K562 (cell line): Measurements from ENCODE around the gene TRAF7. TPM values are rescaled to one million over a fixed set of nuclear protein-coding genes. Genes with fewer than 3 reads are reported as not detected.

ENCODE experiments used
- CTBP1 ChIP-seq: fragments of 450-650 bp; IDR thresholded peaks from 2 replicates; pipeline ENCODE4 v1.6.1; 2016; ENCODE audit warnings: borderline replicate concordance
- GTF2F1 ChIP-seq: IDR thresholded peaks from 2 replicates; pipeline ENCODE4 v1.6.1; 2011; ENCODE audit warnings: low read depth, low read length, improper control_type of control experiment
- PCBP2 ChIP-seq: fragments of 200-400 bp; formaldehyde crosslinking; IDR thresholded peaks from 2 replicates; pipeline ENCODE4 v1.6.1; 2018; ENCODE audit warnings: low read length, low read depth, mild to moderate bottlenecking, moderate library complexity; ENCODE audit not compliant: poor library complexity, severe bottlenecking
- ZNF644 ChIP-seq: fragments of 200-800 bp; sonication (Bioruptor generic); IDR thresholded peaks from 2 replicates; pipeline ENCODE4 v1.6.1; 2016; ENCODE audit warnings: low read depth, missing genetic modification characterization, missing compliant biosample characterization
- ZNF668 ChIP-seq: fragments of 250-450 bp; sonication (Bioruptor Pico); IDR thresholded peaks from 2 replicates; pipeline ENCODE4 v1.8.0; 2022; ENCODE audit warnings: mild to moderate bottlenecking, inconsistent platforms
- polyA plus RNA-seq, 8 experiments: library from polyadenylated mRNA; depleted of rRNA in 4 of 8; stranded (reverse) in 5 of 8; unstranded in 3 of 8; fragments of >200 nt; fragmentation: Nextera tagmentation in 2 of 8; fragmentation: Illumina TruSeq in 1 of 8; extraction: Ambion mirVana in 2 of 8; extraction: Trizol in 1 of 8; gene quantifications; 2 replicates each; pipeline versions ENCODE4 v1.2.1 to v1.2.3, GENCODE V29; 2011 to 2014; ENCODE audit warnings: inconsistent platforms in 1 of 8, missing spikeins in 1 of 8
- total RNA-seq, 7 experiments: library from RNA; depleted of rRNA in 6 of 7; stranded (reverse); fragments of >200 nt in 6 of 7; fragmentation: Illumina TruSeq in 2 of 7; extraction: Trizol in 2 of 7; gene quantifications; 2 replicates each; pipeline versions ENCODE4 v1.2.1 to v1.2.3, GENCODE V29; 2011 to 2021; ENCODE audit warnings: low replicate concordance in 1 of 7
- TF ChIP-seq, protein P1 (sequence below): sonication (generic); formaldehyde crosslinking; IDR thresholded peaks from 2 replicates; pipeline ENCODE4 v1.8.0; 2022; ENCODE audit warnings: mild to moderate bottlenecking, missing genetic modification reagents
- TF ChIP-seq, protein P2 (sequence below), 2 experiments: fragments of 450-650 bp; conservative IDR thresholded peaks; 2 replicates each; pipeline ENCODE4 v1.6.1; 2017; ENCODE audit warnings: mild to moderate bottlenecking in 2 of 2, moderate library complexity in 2 of 2
- TF ChIP-seq, protein P3 (sequence below): fragments of 450-650 bp; formaldehyde crosslinking; IDR thresholded peaks from 2 replicates; pipeline ENCODE4 v1.4.0; 2020; ENCODE audit warnings: mild to moderate bottlenecking
- TF ChIP-seq, protein P4 (sequence below): fragments of 250-450 bp; sonication (Bioruptor Pico); IDR thresholded peaks from 2 replicates; pipeline ENCODE4 v1.8.0; 2022; ENCODE audit warnings: moderate library complexity, mild to moderate bottlenecking, inconsistent platforms
- TF ChIP-seq, protein P5 (sequence below), 2 experiments: fragments of 450-650 bp in 1 of 2; sonication (generic) in 1 of 2; formaldehyde crosslinking in 1 of 2; IDR thresholded peaks in 1 of 2; conservative IDR thresholded peaks in 1 of 2; 2 replicates each; pipeline versions ENCODE4 v1.6.1 to v1.8.1; 2016 to 2023; ENCODE audit warnings: mild to moderate bottlenecking in 2 of 2, moderate library complexity in 2 of 2, inconsistent platforms in 1 of 2, missing genetic modification reagents in 1 of 2
- TF ChIP-seq, protein P6 (sequence below): IDR thresholded peaks from 2 replicates; pipeline ENCODE4 v1.6.1; 2011; ENCODE audit warnings: borderline replicate concordance, low read depth, mild to moderate bottlenecking, moderate library complexity, low read length; ENCODE audit not compliant: insufficient read depth, poor library complexity, severe bottlenecking

The TRAF7 gene
- total and polyA plus RNA-seq, 9 of the 15 experiments (the other 6 are each of a cell fraction or from before 2014, with no cell fraction given): 1.1 to 113 (median 41.6) TPM

DNA sequence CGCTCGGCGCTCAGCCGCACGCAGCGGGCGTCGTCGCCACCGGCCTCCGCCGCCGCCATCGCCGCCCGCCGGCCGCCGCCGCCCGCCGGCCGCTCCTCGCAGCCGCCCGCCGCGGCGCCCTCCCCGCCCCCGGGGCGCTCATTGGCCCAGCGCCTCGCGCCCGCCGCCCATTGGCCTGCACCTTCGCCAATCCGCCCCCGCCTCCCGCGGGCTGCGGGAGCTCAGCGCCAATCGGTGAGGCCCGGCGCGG is 59.1 kb downstream of the TRAF7 start, which contains the start of gene PGP (continued):
- TF ChIP-seq, protein P1, sequence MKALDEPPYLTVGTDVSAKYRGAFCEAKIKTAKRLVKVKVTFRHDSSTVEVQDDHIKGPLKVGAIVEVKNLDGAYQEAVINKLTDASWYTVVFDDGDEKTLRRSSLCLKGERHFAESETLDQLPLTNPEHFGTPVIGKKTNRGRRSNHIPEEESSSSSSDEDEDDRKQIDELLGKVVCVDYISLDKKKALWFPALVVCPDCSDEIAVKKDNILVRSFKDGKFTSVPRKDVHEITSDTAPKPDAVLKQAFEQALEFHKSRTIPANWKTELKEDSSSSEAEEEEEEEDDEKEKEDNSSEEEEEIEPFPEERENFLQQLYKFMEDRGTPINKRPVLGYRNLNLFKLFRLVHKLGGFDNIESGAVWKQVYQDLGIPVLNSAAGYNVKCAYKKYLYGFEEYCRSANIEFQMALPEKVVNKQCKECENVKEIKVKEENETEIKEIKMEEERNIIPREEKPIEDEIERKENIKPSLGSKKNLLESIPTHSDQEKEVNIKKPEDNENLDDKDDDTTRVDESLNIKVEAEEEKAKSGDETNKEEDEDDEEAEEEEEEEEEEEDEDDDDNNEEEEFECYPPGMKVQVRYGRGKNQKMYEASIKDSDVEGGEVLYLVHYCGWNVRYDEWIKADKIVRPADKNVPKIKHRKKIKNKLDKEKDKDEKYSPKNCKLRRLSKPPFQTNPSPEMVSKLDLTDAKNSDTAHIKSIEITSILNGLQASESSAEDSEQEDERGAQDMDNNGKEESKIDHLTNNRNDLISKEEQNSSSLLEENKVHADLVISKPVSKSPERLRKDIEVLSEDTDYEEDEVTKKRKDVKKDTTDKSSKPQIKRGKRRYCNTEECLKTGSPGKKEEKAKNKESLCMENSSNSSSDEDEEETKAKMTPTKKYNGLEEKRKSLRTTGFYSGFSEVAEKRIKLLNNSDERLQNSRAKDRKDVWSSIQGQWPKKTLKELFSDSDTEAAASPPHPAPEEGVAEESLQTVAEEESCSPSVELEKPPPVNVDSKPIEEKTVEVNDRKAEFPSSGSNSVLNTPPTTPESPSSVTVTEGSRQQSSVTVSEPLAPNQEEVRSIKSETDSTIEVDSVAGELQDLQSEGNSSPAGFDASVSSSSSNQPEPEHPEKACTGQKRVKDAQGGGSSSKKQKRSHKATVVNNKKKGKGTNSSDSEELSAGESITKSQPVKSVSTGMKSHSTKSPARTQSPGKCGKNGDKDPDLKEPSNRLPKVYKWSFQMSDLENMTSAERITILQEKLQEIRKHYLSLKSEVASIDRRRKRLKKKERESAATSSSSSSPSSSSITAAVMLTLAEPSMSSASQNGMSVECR (CRISPR knock-in tag): no peak
- peak; percentile 99 for TF ChIP-seq ZNF644 (tag)
- TF ChIP-seq CTBP1: no peak
- TF ChIP-seq, protein P2, sequence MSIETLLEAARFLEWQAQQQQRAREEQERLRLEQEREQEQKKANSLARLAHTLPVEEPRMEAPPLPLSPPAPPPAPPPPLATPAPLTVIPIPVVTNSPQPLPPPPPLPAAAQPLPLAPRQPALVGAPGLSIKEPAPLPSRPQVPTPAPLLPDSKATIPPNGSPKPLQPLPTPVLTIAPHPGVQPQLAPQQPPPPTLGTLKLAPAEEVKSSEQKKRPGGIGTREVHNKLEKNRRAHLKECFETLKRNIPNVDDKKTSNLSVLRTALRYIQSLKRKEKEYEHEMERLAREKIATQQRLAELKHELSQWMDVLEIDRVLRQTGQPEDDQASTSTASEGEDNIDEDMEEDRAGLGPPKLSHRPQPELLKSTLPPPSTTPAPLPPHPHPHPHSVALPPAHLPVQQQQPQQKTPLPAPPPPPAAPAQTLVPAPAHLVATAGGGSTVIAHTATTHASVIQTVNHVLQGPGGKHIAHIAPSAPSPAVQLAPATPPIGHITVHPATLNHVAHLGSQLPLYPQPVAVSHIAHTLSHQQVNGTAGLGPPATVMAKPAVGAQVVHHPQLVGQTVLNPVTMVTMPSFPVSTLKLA (conservative IDR thresholded peaks at IDR 0.05): no peak
- TF ChIP-seq, protein P3, sequence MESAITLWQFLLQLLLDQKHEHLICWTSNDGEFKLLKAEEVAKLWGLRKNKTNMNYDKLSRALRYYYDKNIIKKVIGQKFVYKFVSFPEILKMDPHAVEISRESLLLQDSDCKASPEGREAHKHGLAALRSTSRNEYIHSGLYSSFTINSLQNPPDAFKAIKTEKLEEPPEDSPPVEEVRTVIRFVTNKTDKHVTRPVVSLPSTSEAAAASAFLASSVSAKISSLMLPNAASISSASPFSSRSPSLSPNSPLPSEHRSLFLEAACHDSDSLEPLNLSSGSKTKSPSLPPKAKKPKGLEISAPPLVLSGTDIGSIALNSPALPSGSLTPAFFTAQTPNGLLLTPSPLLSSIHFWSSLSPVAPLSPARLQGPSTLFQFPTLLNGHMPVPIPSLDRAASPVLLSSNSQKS: no peak
- TF ChIP-seq ZNF668 (CRISPR knock-in tag): peak; percentile 92; the same call in 1 of the 2 replicates
- TF ChIP-seq, protein P4, sequence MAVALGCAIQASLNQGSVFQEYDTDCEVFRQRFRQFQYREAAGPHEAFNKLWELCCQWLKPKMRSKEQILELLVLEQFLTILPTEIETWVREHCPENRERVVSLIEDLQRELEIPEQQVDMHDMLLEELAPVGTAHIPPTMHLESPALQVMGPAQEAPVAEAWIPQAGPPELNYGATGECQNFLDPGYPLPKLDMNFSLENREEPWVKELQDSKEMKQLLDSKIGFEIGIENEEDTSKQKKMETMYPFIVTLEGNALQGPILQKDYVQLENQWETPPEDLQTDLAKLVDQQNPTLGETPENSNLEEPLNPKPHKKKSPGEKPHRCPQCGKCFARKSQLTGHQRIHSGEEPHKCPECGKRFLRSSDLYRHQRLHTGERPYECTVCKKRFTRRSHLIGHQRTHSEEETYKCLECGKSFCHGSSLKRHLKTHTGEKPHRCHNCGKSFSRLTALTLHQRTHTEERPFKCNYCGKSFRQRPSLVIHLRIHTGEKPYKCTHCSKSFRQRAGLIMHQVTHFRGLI: no peak; the same call in 1 of the 2 replicates
- TF ChIP-seq, protein P5, sequence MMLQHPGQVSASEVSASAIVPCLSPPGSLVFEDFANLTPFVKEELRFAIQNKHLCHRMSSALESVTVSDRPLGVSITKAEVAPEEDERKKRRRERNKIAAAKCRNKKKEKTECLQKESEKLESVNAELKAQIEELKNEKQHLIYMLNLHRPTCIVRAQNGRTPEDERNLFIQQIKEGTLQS (IDR thresholded peaks at IDR 0.05): no peak
- TF ChIP-seq, protein P5 (CRISPR knock-in tag; conservative IDR thresholded peaks at IDR 0.05): no peak
- no peak for TF ChIP-seq GTF2F1
- TF ChIP-seq, protein P6, sequence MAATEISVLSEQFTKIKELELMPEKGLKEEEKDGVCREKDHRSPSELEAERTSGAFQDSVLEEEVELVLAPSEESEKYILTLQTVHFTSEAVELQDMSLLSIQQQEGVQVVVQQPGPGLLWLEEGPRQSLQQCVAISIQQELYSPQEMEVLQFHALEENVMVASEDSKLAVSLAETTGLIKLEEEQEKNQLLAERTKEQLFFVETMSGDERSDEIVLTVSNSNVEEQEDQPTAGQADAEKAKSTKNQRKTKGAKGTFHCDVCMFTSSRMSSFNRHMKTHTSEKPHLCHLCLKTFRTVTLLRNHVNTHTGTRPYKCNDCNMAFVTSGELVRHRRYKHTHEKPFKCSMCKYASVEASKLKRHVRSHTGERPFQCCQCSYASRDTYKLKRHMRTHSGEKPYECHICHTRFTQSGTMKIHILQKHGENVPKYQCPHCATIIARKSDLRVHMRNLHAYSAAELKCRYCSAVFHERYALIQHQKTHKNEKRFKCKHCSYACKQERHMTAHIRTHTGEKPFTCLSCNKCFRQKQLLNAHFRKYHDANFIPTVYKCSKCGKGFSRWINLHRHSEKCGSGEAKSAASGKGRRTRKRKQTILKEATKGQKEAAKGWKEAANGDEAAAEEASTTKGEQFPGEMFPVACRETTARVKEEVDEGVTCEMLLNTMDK: no peak
- TF ChIP-seq PCBP2: no peak
